ENCODE results near the gene TRIM26. TPM values are rescaled to one million over a fixed set of nuclear protein-coding genes. Genes with fewer than 3 reads are reported as not detected.

TRIM26 gene
- polyA plus RNA-seq, 3 donors = 16.4 to 26.4 (median 26.0) TPM

DNA sequence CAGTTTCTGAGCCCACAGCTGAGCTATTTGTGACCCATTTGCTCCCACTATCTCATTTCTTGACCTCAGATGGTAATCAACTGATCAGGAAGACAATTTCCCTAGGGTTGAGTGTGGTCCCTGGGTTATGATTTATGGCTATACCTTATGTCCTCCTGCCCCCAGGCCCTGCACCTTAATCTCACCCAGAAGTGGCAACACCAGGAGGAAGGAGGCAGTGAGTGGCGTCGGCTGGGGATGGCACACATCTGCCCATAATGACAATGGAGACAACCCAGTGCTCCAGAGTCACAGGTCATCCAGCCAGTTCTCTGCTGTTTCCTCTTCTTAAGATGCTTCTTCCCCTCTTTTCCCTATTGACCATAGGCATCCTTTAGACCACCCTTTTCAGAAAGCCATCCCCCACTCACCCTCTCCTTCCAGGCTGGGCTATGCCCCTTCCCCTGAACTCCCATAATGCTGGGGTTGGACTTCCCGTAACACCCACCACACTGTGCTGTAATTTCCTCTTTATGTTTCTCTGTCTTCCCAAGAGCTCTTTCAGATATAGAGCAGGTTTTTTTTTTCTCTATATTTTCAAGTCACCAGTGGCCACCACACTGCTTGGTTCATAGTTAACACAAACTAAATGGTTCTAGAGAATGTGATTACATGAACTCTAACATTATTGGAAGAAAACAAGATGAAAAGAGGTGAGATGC, 60.1 kb downstream of the TRIM26 start:
- Mint-ChIP-seq H3K4me3 (peak overlapping the region in 1 of 2 donors; percentile 36), H3K9me3 (peaks cover 0 to 3% (median 0%) of the 10 kb centered on the region in 7 donors), H3K36me3 (no peaks in the 10 kb centered on the region), H3K27me3 (ENCODE audit: low read depth in 3 of 3) (peaks cover 0 to 1% (median 0%) of the 10 kb centered on the region in 3 donors), H3K27ac (peak overlapping the region in 1 of 7 donors; percentile 8), H3K4me1 (peaks cover 29% of the 10 kb centered on the region)
- Histone ChIP-seq H3K4me2 (replicated peaks; ENCODE audit: extremely low read depth, low read length, poor library complexity, severe bottlenecking) (no peak overlapping the region), H4K20me1 (ENCODE audit: insufficient read depth, low read length) (no peaks in the 10 kb centered on the region), H3K36me3 (replicated peaks in 1 of 2; ENCODE audit: control insufficient read depth in 1 of 2, insufficient read depth in 2 of 2, low read length in 2 of 2) (no peaks in the 10 kb centered on the region), H3K27ac (ENCODE audit: low read depth in 1 of 2, low read length in 2 of 2) (no peak overlapping the region), H3K9ac (ENCODE audit: insufficient read depth, low read length, poor library complexity, severe bottlenecking) (no peak overlapping the region), H3K4me1 (ENCODE audit: control insufficient read depth in 1 of 2, insufficient read depth in 2 of 2, low read length in 2 of 2) (peaks cover 21 to 31% of the 10 kb centered on the region in 2 donors), H3K4me3 (replicated peaks in 1 of 3; ENCODE audit: low read depth in 2 of 3, low read length in 3 of 3) (no peak overlapping the region), H3K79me2 (ENCODE audit: insufficient read depth, low read length) (no peaks in the 10 kb centered on the region), H3K9me3 (replicated peaks in 1 of 2; ENCODE audit: control insufficient read depth in 1 of 2, insufficient read depth in 1 of 2, low read length in 2 of 2) (no peaks in the 10 kb centered on the region), H3K27me3 (ENCODE audit: control insufficient read depth in 2 of 2, insufficient read depth in 2 of 2, low read length in 2 of 2) (no peaks in the 10 kb centered on the region), H2AFZ (ENCODE audit: insufficient read depth, low read depth, low read length, poor library complexity, severe bottlenecking) (peak overlapping the region; percentile 26)
- no peak for DNase-seq
- intact Hi-C loops (cut with micrococcal nuclease) = no loop called here
- TF ChIP-seq, protein P1, sequence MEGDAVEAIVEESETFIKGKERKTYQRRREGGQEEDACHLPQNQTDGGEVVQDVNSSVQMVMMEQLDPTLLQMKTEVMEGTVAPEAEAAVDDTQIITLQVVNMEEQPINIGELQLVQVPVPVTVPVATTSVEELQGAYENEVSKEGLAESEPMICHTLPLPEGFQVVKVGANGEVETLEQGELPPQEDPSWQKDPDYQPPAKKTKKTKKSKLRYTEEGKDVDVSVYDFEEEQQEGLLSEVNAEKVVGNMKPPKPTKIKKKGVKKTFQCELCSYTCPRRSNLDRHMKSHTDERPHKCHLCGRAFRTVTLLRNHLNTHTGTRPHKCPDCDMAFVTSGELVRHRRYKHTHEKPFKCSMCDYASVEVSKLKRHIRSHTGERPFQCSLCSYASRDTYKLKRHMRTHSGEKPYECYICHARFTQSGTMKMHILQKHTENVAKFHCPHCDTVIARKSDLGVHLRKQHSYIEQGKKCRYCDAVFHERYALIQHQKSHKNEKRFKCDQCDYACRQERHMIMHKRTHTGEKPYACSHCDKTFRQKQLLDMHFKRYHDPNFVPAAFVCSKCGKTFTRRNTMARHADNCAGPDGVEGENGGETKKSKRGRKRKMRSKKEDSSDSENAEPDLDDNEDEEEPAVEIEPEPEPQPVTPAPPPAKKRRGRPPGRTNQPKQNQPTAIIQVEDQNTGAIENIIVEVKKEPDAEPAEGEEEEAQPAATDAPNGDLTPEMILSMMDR (IDR thresholded peaks at IDR 0.05) = no peak
- 43% methylated on average over 3 of the region's 3 CpGs for WGBS (ENCODE audit: insufficient coverage)

DNA sequence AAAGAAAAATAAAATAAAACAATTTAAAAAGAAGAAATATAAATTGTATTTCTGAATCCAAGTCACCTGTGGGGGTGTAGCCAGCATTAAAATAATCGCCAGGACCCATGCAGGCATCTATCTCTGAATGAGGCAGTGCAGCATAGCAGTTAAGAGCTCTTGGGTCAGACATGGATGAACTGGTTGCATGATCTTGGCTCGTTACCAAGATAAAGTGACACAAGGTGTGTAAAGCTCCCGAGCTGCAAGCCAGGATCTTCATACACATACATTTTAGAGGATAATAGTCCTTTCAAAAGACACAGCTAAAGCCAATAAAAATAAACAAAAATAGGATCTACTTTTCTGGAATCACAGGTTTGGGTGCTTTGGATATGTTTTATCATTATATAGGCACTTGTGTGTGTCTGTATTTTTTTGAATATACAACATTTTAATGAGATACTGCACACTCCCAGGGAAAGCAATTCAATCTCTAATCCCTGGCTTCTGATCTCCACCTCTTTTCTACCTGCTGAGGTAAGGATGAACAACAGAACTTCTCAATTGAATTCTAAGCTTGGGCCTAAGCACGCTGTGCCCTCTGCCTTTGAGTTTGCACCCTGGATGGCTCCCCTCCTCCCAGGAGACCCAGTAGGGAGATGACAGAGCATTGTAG, 61.1 kb downstream of the TRIM26 start:
- 78% methylated on average over 1 of the region's 4 CpGs for WGBS (ENCODE audit: insufficient coverage)
- Histone ChIP-seq H3K9me3 (replicated peaks in 1 of 2; ENCODE audit: control insufficient read depth in 1 of 2, insufficient read depth in 1 of 2, low read length in 2 of 2) (no peaks in the 10 kb centered on the region), H2AFZ (ENCODE audit: insufficient read depth, low read depth, low read length, poor library complexity, severe bottlenecking) (no peak overlapping the region), H3K27me3 (ENCODE audit: control insufficient read depth in 2 of 2, insufficient read depth in 2 of 2, low read length in 2 of 2) (no peaks in the 10 kb centered on the region), H3K79me2 (ENCODE audit: insufficient read depth, low read length) (no peaks in the 10 kb centered on the region), H3K4me3 (replicated peaks in 1 of 3; ENCODE audit: low read depth in 2 of 3, low read length in 3 of 3) (no peak overlapping the region), H4K20me1 (ENCODE audit: insufficient read depth, low read length) (no peaks in the 10 kb centered on the region), H3K4me1 (ENCODE audit: control insufficient read depth in 1 of 2, insufficient read depth in 2 of 2, low read length in 2 of 2) (peaks cover 14 to 24% of the 10 kb centered on the region in 2 donors), H3K27ac (ENCODE audit: low read depth in 1 of 2, low read length in 2 of 2) (no peak overlapping the region), H3K4me2 (replicated peaks; ENCODE audit: extremely low read depth, low read length, poor library complexity, severe bottlenecking) (no peak overlapping the region), H3K9ac (ENCODE audit: insufficient read depth, low read length, poor library complexity, severe bottlenecking) (no peak overlapping the region), H3K36me3 (replicated peaks in 1 of 2; ENCODE audit: control insufficient read depth in 1 of 2, insufficient read depth in 2 of 2, low read length in 2 of 2) (no peaks in the 10 kb centered on the region)
- peaks cover 25% of the 10 kb centered on the region for H3K4me1 Mint-ChIP-seq
- intact Hi-C loops (cut with micrococcal nuclease) = no loop called here
- no peaks in the 10 kb centered on the region for H3K36me3 Mint-ChIP-seq
- TF ChIP-seq, protein P1 (IDR thresholded peaks at IDR 0.05) = no peak
- H3K27ac Mint-ChIP-seq = no peak overlapping the region
- H3K27me3 Mint-ChIP-seq (ENCODE audit: low read depth in 3 of 3) = peaks cover 0 to 2% (median 1%) of the 10 kb centered on the region in 3 donors
- H3K4me3 Mint-ChIP-seq = no peak overlapping the region
- no peak for DNase-seq
- peaks cover 0 to 3% (median 0%) of the 10 kb centered on the region in 7 donors for H3K9me3 Mint-ChIP-seq

Measured in CD14-positive monocyte (primary cell).